GM19324 (cell line): ENCODE measurements around the gene FOXJ3.

Source experiments
- ATAC-seq: cut with Tn5 transposase; IDR thresholded peaks from one replicate; pipeline ENCODE4 v1.9.1; 2021; ENCODE audit warnings: mild to moderate bottlenecking, moderate library complexity; ENCODE audit not compliant: unreplicated experiment, low FRiP score

Gene FOXJ3

DNA sequence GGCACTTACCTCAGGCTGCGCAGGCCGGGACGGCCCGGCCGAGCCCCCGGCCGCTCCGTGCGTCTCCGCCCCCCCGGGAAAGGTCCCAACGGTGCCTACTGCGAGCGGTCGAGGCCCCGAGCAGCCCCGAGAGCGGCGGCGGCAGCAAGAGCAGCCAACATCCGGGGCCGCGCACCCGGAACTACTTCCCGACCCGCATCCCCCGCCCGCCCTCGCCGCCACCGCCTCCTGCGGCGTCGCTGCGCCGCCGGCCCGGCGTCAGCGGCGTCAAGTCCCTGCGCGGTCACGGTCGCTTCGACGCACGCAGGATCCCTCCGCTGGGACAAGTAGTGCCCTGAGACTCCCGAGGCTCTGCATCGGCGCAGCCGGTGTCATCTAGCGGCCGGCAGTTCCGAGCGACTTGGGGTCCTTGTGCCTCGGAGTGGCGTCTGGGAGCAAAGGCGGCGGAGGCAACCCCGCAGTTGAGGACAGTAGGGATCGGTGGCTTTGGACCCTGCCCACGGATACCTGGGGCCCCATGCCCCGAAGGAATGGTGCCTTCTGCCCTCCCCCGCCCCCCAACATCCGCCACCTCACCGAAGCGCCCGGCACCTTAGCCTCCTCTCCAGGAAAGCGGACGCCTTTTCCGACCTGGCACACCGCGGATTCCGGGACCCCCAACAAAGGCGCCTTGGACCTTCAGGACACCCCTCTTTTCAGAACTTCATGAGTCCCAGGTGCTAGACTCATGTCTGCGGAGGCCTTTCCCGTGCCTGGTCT, at the start of gene FOXJ3:
TSS of gene FOXJ3 (minus strand) at position 186 of the 759 bp plus-strand sequence. CDS start 24,142 bp downstream, outside the sequence.
- ATAC-seq = peak; percentile 86

DNA sequence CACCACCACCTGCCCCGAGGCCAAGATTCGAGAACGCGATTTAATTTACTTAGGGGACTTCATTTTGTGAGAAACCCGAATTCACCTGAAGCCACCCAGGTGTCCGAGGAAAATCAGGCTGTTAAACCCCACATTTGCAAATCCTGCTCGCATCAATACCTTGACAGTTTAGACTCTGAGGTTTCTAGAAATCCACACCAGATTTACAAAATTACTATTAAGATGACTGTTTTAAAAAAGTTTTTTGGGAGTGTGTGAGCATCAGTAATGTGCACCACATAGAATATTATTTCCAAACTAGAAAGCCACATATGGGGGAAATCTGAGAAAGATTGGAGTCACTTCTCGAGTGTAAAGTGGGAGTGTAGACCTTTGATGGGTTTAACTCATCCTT, 46.2 kb upstream of the FOXJ3 start:
- ATAC-seq = no peak

DNA sequence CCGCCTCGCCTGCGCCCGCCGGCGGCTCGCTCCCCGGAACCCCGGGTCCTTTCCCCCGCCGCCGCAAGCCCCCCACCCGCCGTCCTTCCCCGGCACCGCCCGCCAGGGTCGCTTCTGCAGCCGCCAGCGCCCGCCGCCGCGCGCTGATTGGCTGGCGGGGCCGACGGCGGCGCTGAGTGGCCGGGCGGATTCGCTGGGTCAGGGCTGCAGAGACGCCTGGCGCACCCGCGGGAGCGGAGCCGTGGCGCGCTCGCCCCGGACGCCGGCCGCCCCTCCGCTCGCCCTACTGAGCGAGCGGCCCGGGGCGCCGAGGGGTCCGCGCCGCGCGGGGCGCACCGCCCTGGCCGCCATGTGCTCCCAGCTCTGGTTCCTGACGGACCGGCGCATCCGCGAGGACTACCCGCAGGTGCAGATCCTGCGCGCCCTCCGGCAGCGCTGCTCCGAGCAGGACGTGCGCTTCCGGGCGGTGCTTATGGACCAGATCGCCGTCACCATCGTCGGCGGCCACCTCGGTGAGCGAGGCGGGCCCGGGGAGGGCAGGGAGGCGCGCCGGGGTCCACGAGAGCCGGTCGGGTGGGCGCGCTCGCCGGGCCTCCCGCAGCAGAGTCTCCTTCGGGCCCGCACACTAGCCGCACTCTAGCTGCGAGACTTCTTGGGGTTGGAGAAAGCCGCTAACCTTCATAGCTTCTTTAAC, 45.7 kb upstream of the FOXJ3 start, which contains the start of gene RIMKLA:
TSS of gene RIMKLA (plus strand) at position 207 of the 694 bp plus-strand sequence. CDS start at position 350, 143 bp downstream.
- ATAC-seq = peak; percentile 81

GRCh38 chr1:42379794-42380585, 45.0 kb upstream of the FOXJ3 start:
- peak; percentile 35 for ATAC-seq

DNA sequence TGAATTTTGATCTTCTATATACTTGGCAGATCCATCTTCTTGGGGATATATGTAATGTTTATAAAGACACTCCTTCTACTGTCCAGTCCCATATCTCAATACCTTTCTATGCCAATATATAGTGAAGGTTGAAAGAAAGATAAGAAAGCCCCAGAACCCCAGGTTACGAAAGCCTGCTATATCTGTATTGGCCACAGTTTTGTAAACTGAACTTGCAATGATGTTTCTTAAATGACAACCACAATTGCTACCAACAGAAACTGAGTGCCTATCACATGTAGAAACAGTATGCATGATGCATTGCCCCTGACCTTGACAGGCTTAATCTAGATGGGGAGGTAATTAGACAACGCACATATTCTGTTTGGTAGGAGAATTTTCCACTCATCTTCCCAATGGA, 37.8 kb upstream of the FOXJ3 start:
- ATAC-seq = no peak

GRCh38 chr1:42370876-42371549, 36.0 kb upstream of the FOXJ3 start:
- ATAC-seq = no peak

GRCh38 chr1:42369471-42369870, 34.4 kb upstream of the FOXJ3 start:
- no peak for ATAC-seq

DNA sequence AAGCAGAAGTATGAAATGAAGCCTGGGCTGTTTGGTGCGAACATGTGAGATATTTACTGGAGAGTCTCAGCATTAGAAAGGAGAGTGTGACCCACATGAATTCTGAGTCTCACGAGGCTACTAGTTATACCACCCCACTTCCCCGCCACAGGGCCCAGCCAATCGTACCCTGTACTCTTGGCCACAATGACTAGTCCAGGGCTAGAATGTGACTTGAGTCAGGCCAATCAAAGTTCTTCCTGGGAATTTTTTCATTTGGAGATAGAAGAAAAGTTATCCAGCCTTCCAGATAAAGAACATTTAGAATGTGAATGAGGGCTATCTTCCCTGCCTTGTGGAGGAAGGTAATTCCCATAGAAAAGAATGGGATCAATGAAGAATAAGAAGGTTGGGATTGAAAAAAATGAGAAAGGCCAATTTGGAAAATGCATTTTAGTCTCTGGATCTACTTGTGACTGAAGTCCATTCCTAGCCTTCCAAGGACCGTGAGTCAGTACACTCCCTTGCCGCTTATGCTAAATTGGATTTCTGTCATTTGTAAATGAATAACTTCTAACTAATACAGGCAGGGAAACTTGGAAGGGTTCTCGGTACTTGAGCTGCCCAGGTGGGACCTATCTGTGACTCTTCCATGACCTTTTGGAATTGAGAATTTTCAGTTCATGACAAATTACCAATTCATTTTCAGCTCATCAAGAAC, 33.2 kb upstream of the FOXJ3 start:
- no peak for ATAC-seq

DNA sequence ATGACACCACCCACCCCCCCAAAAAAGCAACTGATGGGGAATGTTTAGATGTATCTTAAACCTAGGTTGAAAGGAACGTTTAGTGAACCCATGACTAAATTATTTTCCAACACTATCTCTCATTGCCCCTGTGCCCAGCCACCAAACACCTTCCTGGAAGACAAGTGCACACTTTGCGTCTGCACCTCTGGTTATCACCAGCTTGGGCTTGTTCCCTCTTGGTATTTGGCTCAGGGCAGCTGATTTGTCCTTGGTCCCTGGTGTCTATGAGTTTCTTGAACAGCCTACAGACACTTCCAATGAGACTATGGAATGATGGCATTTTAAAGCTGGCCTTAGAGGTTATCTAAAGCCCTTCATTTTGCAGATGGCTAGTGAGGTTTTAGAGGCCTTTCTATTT, 30.1 kb upstream of the FOXJ3 start:
- no peak for ATAC-seq

DNA sequence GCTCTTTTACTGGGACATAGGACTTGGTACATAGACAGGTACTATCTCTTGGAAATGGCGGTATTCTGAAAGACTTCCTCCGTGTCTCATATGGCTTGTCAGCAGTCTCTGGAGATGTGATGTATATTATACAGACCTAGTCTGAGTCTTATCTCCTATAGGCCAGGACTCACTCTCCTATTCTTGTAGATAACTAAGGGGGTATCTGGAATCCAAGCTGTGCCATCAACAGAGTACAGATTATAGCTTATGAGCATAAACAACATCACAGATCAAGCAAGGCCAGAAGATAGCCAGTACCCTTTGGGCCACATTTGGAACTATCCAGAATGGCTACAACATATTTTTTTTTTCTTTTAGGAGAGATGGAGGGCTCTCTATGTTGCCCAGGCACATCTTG, 29.5 kb upstream of the FOXJ3 start:
- ATAC-seq = no peak

DNA sequence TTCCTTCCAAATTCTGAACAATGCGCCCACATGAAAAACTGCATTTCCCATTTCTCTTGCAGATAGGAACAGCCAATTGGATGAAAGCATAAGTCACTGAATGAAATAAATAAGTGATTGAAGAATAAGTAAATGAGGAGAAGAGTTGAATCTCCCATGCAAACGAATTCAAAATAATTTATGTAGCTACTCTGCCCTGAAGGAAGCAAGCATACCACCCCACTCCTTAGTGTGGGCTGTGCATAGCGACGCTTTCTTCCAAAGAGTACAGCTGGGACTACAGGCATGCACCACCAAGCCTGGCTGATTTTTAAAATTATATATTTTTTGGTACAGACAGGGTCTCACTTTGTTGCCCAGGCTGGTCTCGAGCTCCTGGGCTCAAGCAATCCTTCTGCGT, 29.1 kb upstream of the FOXJ3 start:
- no peak for ATAC-seq

DNA sequence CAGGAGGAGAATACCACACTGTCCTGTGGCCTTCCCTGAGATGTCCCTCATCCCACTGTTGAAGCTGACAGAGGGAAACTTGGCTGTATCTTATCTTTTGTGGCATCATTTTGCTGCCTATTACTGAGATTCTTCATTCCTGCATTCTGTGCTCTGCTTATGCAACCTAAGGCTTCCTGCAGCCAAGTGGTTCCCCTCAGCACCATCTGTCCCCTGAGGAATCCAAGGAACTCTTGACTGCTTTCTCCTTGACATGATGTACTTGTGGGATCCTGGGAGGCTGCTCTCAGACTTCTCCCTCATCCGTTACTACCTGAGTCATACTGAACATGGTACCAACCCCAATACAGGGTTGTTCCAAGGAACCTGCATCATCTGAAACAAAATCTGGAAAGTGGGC, 24.4 kb upstream of the FOXJ3 start:
- no peak for ATAC-seq

- ATAC-seq = no peak
These were observed 23.8 kb upstream of the FOXJ3 start for GRCh38 chr1:42358791-42359190.

DNA sequence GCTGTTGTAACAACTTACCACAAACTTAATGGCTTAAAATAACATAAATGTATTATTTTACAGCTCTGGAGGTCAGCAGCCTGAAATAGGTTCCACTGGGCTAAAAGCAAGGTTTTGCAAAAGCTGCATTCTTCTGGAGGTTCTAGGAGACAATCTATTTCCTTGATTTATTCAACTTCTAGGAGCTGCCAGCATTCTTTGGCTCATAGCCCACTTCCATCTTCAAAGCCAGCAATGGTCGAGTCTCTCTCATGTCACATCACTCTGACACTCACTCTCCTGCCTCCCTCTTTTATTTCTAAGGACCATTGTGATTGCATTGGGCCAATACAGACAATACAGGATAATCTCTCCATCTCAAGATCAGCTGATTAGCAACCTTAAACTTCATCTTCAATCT, 15.1 kb upstream of the FOXJ3 start:
- no peak for ATAC-seq

DNA sequence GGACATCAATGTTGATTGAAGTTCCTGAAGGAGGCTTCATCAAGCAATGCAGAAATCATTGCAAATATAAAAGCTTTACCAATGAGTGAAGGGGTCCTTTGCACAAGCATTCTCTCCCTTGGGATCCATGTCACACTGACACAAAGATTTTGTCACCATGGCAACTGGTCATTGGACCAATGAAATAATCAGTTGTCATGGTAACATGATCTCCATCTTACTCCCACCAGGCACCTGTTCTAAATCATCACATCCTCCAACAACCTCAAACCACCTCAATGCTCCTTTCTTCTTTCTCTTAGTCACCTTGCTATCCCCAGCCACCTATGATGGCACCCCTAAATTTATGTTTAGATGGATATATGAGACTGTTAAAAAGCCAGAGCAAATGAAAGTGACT, 13.5 kb upstream of the FOXJ3 start:
- ATAC-seq = no peak

DNA sequence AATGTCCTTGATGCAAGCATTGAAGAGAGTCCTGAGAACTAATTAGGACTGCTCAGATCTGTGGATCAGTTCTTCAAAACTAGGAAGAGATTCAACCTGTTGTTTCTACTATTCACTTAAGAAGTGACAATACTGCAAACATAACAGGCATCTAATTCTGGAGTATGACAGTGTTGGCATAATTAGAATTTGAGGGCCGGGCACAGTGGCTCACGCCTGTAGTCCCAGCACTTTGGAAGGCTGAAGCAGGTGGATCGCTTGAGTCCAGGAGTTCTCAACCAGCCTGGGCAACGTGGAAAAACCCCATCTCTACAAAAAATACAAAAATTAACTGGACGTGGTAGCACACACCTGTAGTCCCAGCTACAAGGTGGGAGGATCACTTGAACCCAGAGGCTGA, 8.0 kb upstream of the FOXJ3 start:
- ATAC-seq = no peak

DNA sequence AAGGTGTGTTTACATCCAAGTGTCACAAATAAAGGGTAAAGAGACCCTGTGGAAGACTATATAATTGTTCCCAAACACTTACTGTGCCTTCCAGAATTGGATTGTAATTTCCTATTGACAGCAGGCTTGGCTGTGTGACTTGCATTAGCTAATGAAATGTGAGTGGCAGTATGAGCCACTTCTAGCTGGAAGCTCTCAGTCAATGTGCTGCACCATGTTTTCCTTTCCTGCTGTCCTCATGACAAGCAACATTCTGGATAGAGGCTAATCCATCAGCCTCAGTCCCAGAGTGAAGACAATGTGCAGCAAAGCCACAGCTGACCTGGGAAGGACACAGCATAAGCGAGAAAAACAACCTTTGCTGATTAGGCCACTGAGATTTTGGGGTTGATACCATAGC, 5.9 kb upstream of the FOXJ3 start:
- ATAC-seq = no peak

GRCh38 chr1:42340093-42340492, 5.1 kb upstream of the FOXJ3 start:
- ATAC-seq = no peak

DNA sequence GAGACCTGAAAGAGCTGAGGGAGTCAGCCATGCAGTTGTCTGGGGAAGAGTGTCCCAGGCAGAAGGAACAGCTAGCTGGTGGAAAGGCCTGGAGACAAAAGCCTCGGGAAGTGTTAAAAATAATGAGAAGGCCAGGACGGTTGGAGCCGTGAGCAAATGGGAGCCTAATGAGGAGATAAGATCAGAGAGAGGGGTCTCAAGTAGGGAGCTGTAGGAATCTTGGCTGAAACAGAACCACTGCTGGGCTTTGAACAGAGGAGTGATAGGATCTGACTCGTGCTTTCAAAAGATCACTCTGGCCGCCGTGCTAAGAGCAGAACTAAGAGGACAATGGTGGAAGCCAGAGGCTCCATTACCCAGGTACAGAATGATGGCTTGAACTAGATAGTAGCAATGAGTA, 1.9 kb upstream of the FOXJ3 start:
- no peak for ATAC-seq
